GM18870 (cell line): Measurements from ENCODE around the gene CPT1B.
"Not testable (repeated sequence)": the region's sequence is repeated elsewhere in the genome, so short reads cannot be mapped to it uniquely, and the experiment has no call there.

Source experiments
- ATAC-seq: cut with Tn5 transposase; IDR thresholded peaks from one replicate; pipeline ENCODE4 v1.9.1; 2021; ENCODE audit warnings: moderate library complexity; ENCODE audit not compliant: unreplicated experiment

The CPT1B gene

GRCh38 chr22:50529897-50530579, 48.2 kb downstream of the CPT1B start, which contains the start of gene TYMP:
TYMP (minus strand) TSS chr22:50530012; CDS start chr22:50529709, 303 bp downstream.
- ATAC-seq, result no peak

- no peak for ATAC-seq
These were observed 48.8 kb downstream of the CPT1B start for GRCh38 chr22:50529416-50529896.

- no peak for ATAC-seq
These were observed 49.4 kb downstream of the CPT1B start for GRCh38 chr22:50528682-50529415.

GRCh38 chr22:50527921-50528681, 50.1 kb downstream of the CPT1B start:
- ATAC-seq, result no peak

- ATAC-seq, result no peak
These were observed 51.1 kb downstream of the CPT1B start for GRCh38 chr22:50526834-50527801.

GRCh38 chr22:50526108-50526833, 52.0 kb downstream of the CPT1B start:
- no peak for ATAC-seq

- no peak for ATAC-seq
These were observed 52.4 kb downstream of the CPT1B start for GRCh38 chr22:50525858-50526107.

GRCh38 chr22:50525104-50525857, 52.9 kb downstream of the CPT1B start, which contains the start of gene SCO2:
SCO2 (minus strand) TSS chr22:50525598; CDS start chr22:50524411, 1,187 bp downstream.
- no peak for ATAC-seq

GRCh38 chr22:50524676-50525103, 53.5 kb downstream of the CPT1B start:
- ATAC-seq, result no peak

GRCh38 chr22:50523806-50524675, 54.2 kb downstream of the CPT1B start:
- no peak for ATAC-seq

- ATAC-seq, result no peak
These were observed 54.8 kb downstream of the CPT1B start for GRCh38 chr22:50523458-50523805.

- ATAC-seq, result no peak
These were observed 55.3 kb downstream of the CPT1B start for GRCh38 chr22:50522806-50523438.

GRCh38 chr22:50522208-50522805, 55.9 kb downstream of the CPT1B start:
- no peak for ATAC-seq

GRCh38 chr22:50521710-50522109, 56.5 kb downstream of the CPT1B start:
- ATAC-seq, result no peak

- no peak for ATAC-seq
These were observed 57.3 kb downstream of the CPT1B start for GRCh38 chr22:50520826-50521453.

- not testable (repeated sequence) for ATAC-seq
These were observed 58.0 kb downstream of the CPT1B start for GRCh38 chr22:50520184-50520583.

GRCh38 chr22:50519151-50519550, 59.1 kb downstream of the CPT1B start:
- no peak for ATAC-seq
